Hepatocyte (in vitro differentiated cells): ENCODE measurements around the gene RIT2.

Experiments used
- EZH2 ChIP-seq: fragments of 200-600 bp; sonication (generic); IDR thresholded peaks from 2 replicates; pipeline ENCODE4 v1.6.1; 2016; ENCODE audit warnings: antibody characterized with exemption, mild to moderate bottlenecking, borderline replicate concordance
- TF ChIP-seq, protein P1 (sequence below): fragments of 200-600 bp; sonication (generic); IDR thresholded peaks from 2 replicates; pipeline ENCODE4 v1.5.1; 2016; ENCODE audit warnings: antibody characterized with exemption, mild to moderate bottlenecking; ENCODE audit not compliant: poor library complexity

DNA sequence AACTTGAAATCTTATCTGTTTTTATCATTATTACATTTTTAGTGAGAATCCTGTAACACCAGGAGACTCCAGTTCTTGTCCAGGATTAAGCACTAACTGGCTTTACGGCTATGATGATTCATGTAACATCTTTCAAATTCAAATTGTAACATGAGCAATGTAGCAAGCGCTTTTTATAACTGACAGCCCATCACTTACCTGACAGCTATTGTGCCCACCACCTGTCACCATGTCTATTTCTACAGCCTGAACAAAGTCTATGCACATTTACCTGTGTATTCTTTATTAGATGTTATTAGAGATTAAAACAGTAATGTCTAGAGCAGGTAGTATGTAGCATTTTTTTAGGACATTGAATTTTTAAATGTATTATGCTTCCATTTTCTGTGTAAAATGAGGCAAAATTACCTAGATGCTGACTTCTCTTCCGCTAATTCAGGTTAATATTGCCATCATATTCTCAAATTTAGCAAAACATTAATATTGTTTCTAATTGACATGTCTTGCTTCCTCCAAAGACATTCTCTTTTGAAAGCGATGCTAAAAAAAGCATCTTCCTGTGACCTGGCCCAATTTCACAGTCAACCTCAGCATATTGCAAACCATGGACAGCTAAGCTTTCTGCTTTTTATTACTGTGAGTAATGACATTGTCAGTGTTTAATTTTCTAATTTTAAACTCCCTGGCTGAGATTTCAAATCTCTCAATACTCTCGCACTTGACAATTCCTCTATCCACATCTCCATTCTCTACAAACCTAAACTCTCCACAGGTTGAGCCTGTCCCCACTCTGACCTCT, 37.8 kb downstream of the RIT2 start:
- TF ChIP-seq, protein P1, sequence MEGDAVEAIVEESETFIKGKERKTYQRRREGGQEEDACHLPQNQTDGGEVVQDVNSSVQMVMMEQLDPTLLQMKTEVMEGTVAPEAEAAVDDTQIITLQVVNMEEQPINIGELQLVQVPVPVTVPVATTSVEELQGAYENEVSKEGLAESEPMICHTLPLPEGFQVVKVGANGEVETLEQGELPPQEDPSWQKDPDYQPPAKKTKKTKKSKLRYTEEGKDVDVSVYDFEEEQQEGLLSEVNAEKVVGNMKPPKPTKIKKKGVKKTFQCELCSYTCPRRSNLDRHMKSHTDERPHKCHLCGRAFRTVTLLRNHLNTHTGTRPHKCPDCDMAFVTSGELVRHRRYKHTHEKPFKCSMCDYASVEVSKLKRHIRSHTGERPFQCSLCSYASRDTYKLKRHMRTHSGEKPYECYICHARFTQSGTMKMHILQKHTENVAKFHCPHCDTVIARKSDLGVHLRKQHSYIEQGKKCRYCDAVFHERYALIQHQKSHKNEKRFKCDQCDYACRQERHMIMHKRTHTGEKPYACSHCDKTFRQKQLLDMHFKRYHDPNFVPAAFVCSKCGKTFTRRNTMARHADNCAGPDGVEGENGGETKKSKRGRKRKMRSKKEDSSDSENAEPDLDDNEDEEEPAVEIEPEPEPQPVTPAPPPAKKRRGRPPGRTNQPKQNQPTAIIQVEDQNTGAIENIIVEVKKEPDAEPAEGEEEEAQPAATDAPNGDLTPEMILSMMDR: no peak
- TF ChIP-seq EZH2: no peak
